WTC11 (cell line): Measurements from ENCODE around the gene KIF20B.

Experiments
- AFF4 ChIP-seq: sonication (generic); formaldehyde crosslinking; IDR thresholded peaks from 2 replicates; pipeline ENCODE4 v1.8.1; 2023; ENCODE audit warnings: mild to moderate bottlenecking, missing genetic modification reagents, borderline replicate concordance
- CBFB ChIP-seq: sonication (generic); formaldehyde crosslinking; IDR thresholded peaks from 2 replicates; pipeline ENCODE4 v1.8.1; 2022; ENCODE audit warnings: mild to moderate bottlenecking, low read depth, missing genetic modification reagents
- CTCF ChIP-seq: fragments of 200-600 bp; IDR thresholded peaks from 2 replicates; pipeline ENCODE4 v1.8.0; 2022; ENCODE audit warnings: antibody characterized with exemption
- NR2C2 ChIP-seq: sonication (generic); formaldehyde crosslinking; IDR thresholded peaks from 2 replicates; pipeline ENCODE4 v1.8.0; 2022; ENCODE audit warnings: mild to moderate bottlenecking, missing genetic modification reagents
- SP1 ChIP-seq: sonication (generic); formaldehyde crosslinking; conservative IDR thresholded peaks from 2 replicates; pipeline ENCODE4 v1.8.1; 2022; ENCODE audit warnings: missing genetic modification reagents
- TF ChIP-seq, protein P1 (sequence below): sonication (generic); formaldehyde crosslinking; IDR thresholded peaks from 2 replicates; pipeline ENCODE4 v1.8.1; 2023; ENCODE audit warnings: mild to moderate bottlenecking, missing genetic modification reagents
- TF ChIP-seq, protein P2 (sequence below): sonication (generic); formaldehyde crosslinking; IDR thresholded peaks from 2 replicates; pipeline ENCODE4 v1.8.1; 2022; ENCODE audit warnings: low read depth, missing genetic modification reagents, borderline replicate concordance

GRCh38 chr10:89662596-89662995 lies 38.8 kb upstream of the KIF20B start:
- TF ChIP-seq NR2C2 (CRISPR knock-in tag): no peak
- TF ChIP-seq, protein P1, sequence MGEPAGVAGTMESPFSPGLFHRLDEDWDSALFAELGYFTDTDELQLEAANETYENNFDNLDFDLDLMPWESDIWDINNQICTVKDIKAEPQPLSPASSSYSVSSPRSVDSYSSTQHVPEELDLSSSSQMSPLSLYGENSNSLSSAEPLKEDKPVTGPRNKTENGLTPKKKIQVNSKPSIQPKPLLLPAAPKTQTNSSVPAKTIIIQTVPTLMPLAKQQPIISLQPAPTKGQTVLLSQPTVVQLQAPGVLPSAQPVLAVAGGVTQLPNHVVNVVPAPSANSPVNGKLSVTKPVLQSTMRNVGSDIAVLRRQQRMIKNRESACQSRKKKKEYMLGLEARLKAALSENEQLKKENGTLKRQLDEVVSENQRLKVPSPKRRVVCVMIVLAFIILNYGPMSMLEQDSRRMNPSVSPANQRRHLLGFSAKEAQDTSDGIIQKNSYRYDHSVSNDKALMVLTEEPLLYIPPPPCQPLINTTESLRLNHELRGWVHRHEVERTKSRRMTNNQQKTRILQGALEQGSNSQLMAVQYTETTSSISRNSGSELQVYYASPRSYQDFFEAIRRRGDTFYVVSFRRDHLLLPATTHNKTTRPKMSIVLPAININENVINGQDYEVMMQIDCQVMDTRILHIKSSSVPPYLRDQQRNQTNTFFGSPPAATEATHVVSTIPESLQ (CRISPR knock-in tag): no peak
- TF ChIP-seq, protein P2, sequence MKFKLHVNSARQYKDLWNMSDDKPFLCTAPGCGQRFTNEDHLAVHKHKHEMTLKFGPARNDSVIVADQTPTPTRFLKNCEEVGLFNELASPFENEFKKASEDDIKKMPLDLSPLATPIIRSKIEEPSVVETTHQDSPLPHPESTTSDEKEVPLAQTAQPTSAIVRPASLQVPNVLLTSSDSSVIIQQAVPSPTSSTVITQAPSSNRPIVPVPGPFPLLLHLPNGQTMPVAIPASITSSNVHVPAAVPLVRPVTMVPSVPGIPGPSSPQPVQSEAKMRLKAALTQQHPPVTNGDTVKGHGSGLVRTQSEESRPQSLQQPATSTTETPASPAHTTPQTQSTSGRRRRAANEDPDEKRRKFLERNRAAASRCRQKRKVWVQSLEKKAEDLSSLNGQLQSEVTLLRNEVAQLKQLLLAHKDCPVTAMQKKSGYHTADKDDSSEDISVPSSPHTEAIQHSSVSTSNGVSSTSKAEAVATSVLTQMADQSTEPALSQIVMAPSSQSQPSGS: no peak
- TF ChIP-seq CBFB (CRISPR knock-in tag): no peak
- no peak for TF ChIP-seq CTCF
- no peak for TF ChIP-seq AFF4 (CRISPR knock-in tag)
- no peak for TF ChIP-seq SP1
